Fibroblast of skin of scalp (primary cell): ENCODE results near the gene RLN3.
"Not testable (repeated sequence)": the region's sequence is repeated elsewhere in the genome, so short reads cannot be mapped to it uniquely, and the experiment has no call there.

ENCODE experiments used
- DNase-seq: peaks from one replicate; pipeline ENCODE4 v3.0.0-alpha.2; 2013

Gene RLN3

GRCh38 chr19:13995017-13995728 is 32.8 kb upstream of the RLN3 start:
- DNase-seq: peak; percentile 31

- no peak for DNase-seq
Measured at GRCh38 chr19:13995878-13996765, 31.8 kb upstream of the RLN3 start.

DNA sequence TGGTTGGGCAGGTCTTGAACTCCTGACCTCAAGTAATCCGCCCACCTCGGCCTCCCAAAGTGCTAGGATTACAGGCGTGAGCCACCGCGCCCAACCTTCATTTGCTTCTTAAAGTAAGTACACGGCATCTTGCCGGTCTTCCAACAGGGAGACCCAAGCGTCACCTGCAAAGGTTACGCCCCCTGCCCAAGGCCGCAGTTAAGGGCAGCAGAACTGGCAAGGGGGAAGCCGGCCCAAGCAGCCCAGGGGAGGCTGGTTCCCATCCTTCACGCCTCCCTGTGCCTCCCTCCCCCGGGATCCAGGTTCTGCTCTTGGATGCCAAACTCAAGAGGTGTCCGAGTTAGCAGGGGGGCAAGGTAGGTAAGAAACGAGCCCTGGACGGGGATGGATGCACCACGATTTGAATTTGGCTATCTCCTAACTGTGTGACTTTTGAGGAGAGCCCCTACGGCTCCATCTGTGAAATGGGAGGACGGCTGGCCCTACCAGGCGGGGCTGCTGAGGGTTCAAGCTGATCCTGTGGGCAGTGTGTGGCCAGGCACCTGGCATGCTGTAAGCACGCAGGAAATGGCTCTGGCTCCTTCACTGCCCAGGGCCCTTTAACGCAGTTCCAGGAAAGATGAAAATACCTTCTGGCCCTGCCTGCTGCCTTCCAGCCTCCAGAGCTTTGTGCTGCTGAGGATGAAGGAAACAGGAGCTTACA is 30.9 kb upstream of the RLN3 start:
- DNase-seq: no peak

DNA sequence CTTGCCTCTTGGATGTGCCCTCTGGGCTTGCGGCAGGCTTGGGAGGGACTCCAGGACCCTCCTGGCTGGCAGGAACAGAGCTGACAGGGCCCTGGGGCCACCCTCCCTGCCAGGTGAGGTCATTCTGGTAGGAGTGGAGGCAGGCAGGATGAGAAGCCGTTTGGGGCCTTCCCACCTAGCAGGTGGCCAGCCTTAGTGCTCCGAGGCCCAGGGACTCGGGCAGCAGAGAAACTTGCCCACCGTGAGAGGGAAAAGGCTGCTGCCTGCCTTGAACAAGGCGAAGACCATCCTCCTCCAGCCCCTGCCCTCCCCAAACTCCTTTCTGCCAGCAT is 30.4 kb upstream of the RLN3 start:
- no peak for DNase-seq

GRCh38 chr19:13998426-13998825 is 29.5 kb upstream of the RLN3 start:
- DNase-seq: no peak

- no peak for DNase-seq
Measured at GRCh38 chr19:13999085-13999484, 28.9 kb upstream of the RLN3 start.

DNA sequence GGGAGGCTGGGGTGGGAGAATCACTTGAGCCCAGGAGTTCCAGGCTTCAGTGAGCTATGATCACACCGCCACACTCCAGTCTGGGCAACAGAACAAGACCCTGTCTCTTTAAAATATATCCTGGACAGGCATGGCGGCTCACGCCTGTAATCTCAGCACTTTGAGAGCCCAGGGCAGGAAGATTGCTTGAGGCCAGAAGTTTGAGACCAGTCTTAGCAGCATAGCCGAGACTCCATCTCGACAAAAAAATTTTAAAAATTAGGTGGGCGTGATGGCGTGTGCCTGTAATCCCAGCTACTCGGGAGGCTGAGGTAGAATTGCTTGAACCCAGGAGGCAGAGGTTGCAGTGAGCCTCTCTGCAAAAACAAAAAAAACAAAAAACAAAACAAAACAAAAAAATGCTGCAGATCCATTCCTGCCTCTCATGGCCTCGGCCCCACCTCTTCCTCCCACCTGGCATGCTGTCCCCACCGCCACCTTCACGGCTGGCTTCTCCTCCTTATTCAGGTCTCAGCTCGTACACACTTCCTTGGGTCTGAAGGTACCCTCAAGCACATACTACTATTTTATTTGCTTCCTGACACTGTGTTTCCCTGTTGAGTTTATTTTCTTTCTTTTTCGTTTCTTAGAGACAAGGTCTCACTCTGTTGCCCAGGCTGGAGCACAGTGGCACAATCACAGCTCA is 27.1 kb upstream of the RLN3 start:
- DNase-seq: no peak

- no peak for DNase-seq
Measured at GRCh38 chr19:14002571-14003250, 25.2 kb upstream of the RLN3 start.

GRCh38 chr19:14003251-14004055 is 24.5 kb upstream of the RLN3 start:
- DNase-seq: no peak

GRCh38 chr19:14004619-14005348 is 23.2 kb upstream of the RLN3 start:
- no peak for DNase-seq

DNA sequence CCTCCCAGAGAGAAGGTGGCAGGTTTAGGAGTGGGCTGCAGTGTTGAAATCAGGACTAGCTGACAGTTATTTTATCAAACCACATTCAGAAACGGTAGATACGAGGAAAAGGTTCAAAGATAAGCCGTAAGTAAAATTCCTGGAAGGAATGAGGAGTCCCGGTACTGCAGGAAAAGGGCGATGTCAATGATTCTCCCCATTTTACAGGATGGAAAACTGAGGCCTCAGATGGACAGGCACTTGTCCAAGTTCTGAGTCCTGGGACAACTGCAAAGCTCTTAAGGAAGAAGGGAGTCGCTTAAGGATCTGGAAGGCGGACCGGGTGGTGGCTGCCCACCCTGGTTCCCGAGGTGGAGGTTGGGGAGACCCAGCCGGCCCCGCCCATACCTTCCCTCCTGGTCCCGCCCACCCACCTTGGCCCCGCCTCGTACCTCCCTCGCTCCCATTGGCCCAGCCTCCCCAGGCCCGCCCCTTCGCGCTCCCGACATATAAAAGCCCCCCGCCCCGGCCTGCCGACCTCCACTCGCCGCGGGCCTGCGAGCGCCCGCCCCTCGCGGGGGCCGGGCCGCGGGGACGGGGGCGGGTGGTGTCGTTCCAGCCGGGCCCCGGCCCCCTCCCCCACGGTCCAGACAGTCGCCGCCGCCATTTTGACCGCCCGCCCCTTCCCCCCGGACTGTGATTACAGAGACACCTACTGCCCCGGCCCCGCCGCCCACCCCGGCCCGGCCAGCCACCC is 22.4 kb upstream of the RLN3 start:
- peak; percentile 88 for DNase-seq

- DNase-seq: peak; percentile 100
Measured at GRCh38 chr19:14006085-14006765, 21.7 kb upstream of the RLN3 start, which contains the start of gene RFX1. TSS of gene RFX1 (minus strand) at chr19:14006320. CDS start at chr19:13993843, 12,477 bp downstream.

DNA sequence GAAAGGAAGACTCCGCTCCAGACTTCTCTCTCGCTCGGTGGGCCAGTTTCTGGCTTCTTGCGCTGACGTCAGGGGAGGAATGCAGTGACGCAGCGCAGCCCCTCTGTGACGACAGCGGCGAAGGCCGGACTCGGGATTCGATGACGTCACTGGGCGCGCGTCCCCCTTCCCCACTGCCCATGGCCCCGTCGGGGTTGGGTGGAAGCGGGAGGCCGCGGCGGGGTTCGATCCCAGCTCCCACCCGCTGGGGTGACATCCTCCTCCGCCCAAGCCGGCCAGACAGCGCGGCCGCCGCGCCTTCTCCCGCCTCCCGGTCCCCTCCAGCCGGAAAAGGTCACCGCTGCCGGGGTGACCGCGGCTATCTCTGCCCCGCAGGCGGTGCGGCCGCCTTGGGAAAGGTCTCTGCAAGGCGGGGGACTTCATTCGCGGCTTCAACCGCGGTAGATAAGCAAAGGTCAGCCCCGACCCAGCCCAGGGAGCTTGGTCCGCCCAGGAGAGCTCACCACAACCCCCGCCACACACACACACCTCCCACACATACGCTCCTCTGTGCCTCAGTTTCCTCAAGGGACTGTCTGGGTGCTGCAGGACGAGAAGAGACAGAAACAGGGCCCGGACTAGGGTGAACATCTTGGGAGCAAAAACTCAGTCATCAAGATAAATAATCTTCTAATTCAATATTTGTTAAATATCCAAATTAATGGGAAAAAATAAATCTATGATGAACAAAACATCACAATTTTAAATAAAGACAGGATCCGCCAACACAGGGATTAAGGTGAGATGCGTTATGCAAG is 21.0 kb upstream of the RLN3 start:
- DNase-seq: no peak

- DNase-seq: no peak
Measured at GRCh38 chr19:14012378-14012915, 15.5 kb upstream of the RLN3 start.

DNA sequence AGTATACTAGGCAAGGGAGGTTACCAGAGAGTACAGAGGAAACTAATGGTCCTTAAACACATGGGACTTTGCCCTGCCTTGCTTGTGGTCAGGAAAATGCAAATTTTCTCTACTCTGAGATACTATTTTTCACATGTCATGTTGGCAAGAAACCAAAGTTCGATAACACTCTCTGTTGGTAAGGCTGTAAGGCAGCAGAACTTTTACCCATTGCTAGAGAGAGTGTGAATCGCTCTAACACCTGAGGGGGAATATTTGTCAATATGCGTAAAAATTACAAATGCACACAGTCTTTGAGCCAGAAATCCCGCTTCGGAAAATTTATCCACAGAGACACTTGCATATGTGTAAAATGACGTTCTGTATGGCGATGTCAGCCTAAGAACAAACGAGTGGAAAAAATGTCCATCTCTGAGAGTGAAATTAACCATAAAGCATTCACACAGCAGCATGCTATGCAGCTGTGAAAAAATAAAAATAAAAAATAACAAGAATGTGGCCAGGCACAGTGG is 12.4 kb upstream of the RLN3 start:
- no peak for DNase-seq

- DNase-seq: no peak
Measured at GRCh38 chr19:14019100-14019499, 8.8 kb upstream of the RLN3 start.

DNA sequence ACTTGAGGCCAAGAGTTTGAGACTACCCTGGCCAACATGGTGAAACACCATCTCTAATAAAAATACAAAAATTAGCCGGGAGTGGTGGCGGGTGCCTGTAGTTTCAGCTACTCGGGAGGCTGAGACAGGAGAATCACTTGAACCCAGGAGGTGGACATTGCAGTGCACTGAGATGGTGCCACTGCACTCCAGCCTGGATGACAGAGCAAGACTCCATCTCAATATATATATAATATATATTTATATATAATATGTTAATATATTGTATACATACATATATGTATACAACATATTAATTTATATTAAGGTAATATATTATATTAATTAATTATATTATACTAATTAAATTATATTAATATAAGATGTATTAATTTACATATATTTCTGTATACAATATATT is 8.2 kb upstream of the RLN3 start:
- DNase-seq: not testable (repeated sequence)

- no peak for DNase-seq
Measured at GRCh38 chr19:14021474-14021873, 6.5 kb upstream of the RLN3 start.
